Tongue (tissue), 2 donors: ENCODE data around the gene TTYH1. TPM values are rescaled to one million over a fixed set of nuclear protein-coding genes. Genes with fewer than 3 reads are reported as not detected.
"Not testable (repeated sequence)": the region's sequence is repeated elsewhere in the genome, so short reads cannot be mapped to it uniquely, and the experiment has no call there.

Source experiments
- DNase-seq: peaks from one replicate; pipeline ENCODE4 v3.0.0-alpha.2; 2015
- total RNA-seq: library from RNA; depleted of rRNA; stranded (reverse); fragments of >200 nt; gene quantifications from one replicate; pipeline ENCODE4 v1.2.3, GENCODE V29; 2014

The TTYH1 gene
- total RNA-seq, 1 donor from 2014 or later, result 15.0 TPM

- DNase-seq, result not testable (repeated sequence)
These were observed 31.1 kb downstream of the TTYH1 start for GRCh38 chr19:54446349-54446748.

GRCh38 chr19:54448040-54448773 is 32.9 kb downstream of the TTYH1 start:
- peak; percentile 72 for DNase-seq

- DNase-seq, result peak; percentile 99
These were observed 33.8 kb downstream of the TTYH1 start, which contains the start of gene LENG8 for GRCh38 chr19:54448774-54449700. Gene LENG8 (plus strand): TSS chr19:54449199. CDS start chr19:54451345, 2,146 bp downstream.

GRCh38 chr19:54449701-54450069 is 34.4 kb downstream of the TTYH1 start:
- no peak for DNase-seq

- DNase-seq, result no peak
These were observed 36.1 kb downstream of the TTYH1 start for GRCh38 chr19:54451331-54451871.

GRCh38 chr19:54451997-54452396 is 36.7 kb downstream of the TTYH1 start:
- DNase-seq, result no peak

- DNase-seq, result no peak
These were observed 37.4 kb downstream of the TTYH1 start for GRCh38 chr19:54452626-54453025.

GRCh38 chr19:54453921-54454780 is 38.9 kb downstream of the TTYH1 start:
- no peak for DNase-seq

- no peak for DNase-seq
These were observed 39.8 kb downstream of the TTYH1 start for GRCh38 chr19:54454781-54455675.

GRCh38 chr19:54455786-54456422 is 40.6 kb downstream of the TTYH1 start:
- DNase-seq, result no peak

- no peak for DNase-seq
These were observed 41.4 kb downstream of the TTYH1 start for GRCh38 chr19:54456423-54457373.

GRCh38 chr19:54457773-54458647 is 42.7 kb downstream of the TTYH1 start:
- no peak for DNase-seq

- DNase-seq, result no peak
These were observed 43.5 kb downstream of the TTYH1 start for GRCh38 chr19:54458648-54459281.

- DNase-seq, result no peak
These were observed 44.3 kb downstream of the TTYH1 start for GRCh38 chr19:54459282-54460229.

- DNase-seq, result no peak
These were observed 45.2 kb downstream of the TTYH1 start for GRCh38 chr19:54460230-54461005.

GRCh38 chr19:54461210-54461609 is 45.9 kb downstream of the TTYH1 start:
- no peak for DNase-seq
